ENCODE data around the gene FAM241B. TPM values are rescaled to one million over a fixed set of nuclear protein-coding genes. Genes with fewer than 3 reads are reported as not detected.

FAM241B gene
- total RNA-seq, 1 experiment from 2014 or later, result 13.7 TPM

GRCh38 chr10:69648461-69648860, 18.4 kb downstream of the FAM241B start:
- Histone ChIP-seq H3K27ac (ENCODE audit: insufficient read length, low read depth, low read length) (no peak overlapping the region), H2BK5ac (ENCODE audit: insufficient read length, low read length) (no peak overlapping the region), H4K91ac (ENCODE audit: insufficient read length, low read depth, low read length) (no peak overlapping the region), H3K27me3 (ENCODE audit: insufficient read depth, low read length) (no peaks in the 10 kb centered on the region), H4K8ac (replicated peaks; ENCODE audit: insufficient read length, low read depth, low read length) (no peak overlapping the region), H3K4me2 (ENCODE audit: insufficient read depth, insufficient read length, low read length) (no peak overlapping the region), H3K4me1 (ENCODE audit: insufficient read depth, low read length) (peaks cover 2% of the 10 kb centered on the region; the same call in 1 of the 2 replicates), H2BK12ac (ENCODE audit: insufficient read length, low read depth, low read length) (no peak overlapping the region), H3K4ac (ENCODE audit: low read depth, low read length) (no peak overlapping the region), H2BK120ac (ENCODE audit: low read depth, low read length, poor library complexity, severe bottlenecking) (no peak overlapping the region), H3T11ph (ENCODE audit: low read length) (no peak overlapping the region), H2BK20ac (ENCODE audit: low read depth, low read length, poor library complexity, severe bottlenecking) (no peak overlapping the region), H2AFZ (ENCODE audit: low read length) (no peak overlapping the region), H3K14ac (ENCODE audit: insufficient read depth, low read length) (no peak overlapping the region), H4K20me1 (ENCODE audit: control insufficient read depth, insufficient read depth, insufficient read length) (no peaks in the 10 kb centered on the region), H3K23me2 (ENCODE audit: insufficient read length, low read depth, low read length, poor library complexity, severe bottlenecking) (no peaks in the 10 kb centered on the region), H3K9me3 (ENCODE audit: control insufficient read depth, low read depth, low read length) (no peaks in the 10 kb centered on the region), H3K56ac (ENCODE audit: insufficient read length, low read depth, low read length) (no peak overlapping the region), H3K9ac (ENCODE audit: extremely low read depth, insufficient read length, low read length) (no peak overlapping the region), H2AK5ac (ENCODE audit: insufficient read length, low read length) (no peak overlapping the region), H3K18ac (ENCODE audit: insufficient read length, low read depth, low read length) (no peak overlapping the region), H4K5ac (ENCODE audit: insufficient read length, low read depth, low read length) (no peak overlapping the region), H2BK15ac (ENCODE audit: low read depth, low read length) (no peak overlapping the region), H3K79me2 (ENCODE audit: insufficient read depth, low read length) (no peaks in the 10 kb centered on the region), H3K79me1 (ENCODE audit: insufficient read depth, low read depth, low read length, poor library complexity, severe bottlenecking) (no peaks in the 10 kb centered on the region), H3K23ac (ENCODE audit: insufficient read length, low read depth, low read length) (no peak overlapping the region)
- no peak overlapping the region for H3K4me3 Mint-ChIP-seq
- H3K27ac Mint-ChIP-seq, result no peak overlapping the region
- WGBS (ENCODE audit: extremely low coverage, insufficient read length, low lambda C conversion rate), result no CpG with 5 or more reads among the region's 5 CpGs
- peaks cover 12% of the 10 kb centered on the region for H3K27me3 Mint-ChIP-seq (ENCODE audit: low read depth)
- H3K4me1 Mint-ChIP-seq, result peaks cover 35 to 37% of the 10 kb centered on the region in 2 experiments
- H3K36me3 Mint-ChIP-seq (ENCODE audit: insufficient read depth in 1 of 3, low read depth in 3 of 3), result no peaks in the 10 kb centered on the region
- H3K9me3 Mint-ChIP-seq, result no peaks in the 10 kb centered on the region
- no peak for DNase-seq
- TF ChIP-seq, protein P1, sequence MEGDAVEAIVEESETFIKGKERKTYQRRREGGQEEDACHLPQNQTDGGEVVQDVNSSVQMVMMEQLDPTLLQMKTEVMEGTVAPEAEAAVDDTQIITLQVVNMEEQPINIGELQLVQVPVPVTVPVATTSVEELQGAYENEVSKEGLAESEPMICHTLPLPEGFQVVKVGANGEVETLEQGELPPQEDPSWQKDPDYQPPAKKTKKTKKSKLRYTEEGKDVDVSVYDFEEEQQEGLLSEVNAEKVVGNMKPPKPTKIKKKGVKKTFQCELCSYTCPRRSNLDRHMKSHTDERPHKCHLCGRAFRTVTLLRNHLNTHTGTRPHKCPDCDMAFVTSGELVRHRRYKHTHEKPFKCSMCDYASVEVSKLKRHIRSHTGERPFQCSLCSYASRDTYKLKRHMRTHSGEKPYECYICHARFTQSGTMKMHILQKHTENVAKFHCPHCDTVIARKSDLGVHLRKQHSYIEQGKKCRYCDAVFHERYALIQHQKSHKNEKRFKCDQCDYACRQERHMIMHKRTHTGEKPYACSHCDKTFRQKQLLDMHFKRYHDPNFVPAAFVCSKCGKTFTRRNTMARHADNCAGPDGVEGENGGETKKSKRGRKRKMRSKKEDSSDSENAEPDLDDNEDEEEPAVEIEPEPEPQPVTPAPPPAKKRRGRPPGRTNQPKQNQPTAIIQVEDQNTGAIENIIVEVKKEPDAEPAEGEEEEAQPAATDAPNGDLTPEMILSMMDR (conservative IDR thresholded peaks at IDR 0.05), result no peak

All from H9 (cell line).